ENCODE data around the gene RGL1.

GRCh38 chr1:183806675-183807074 lies 1.8 kb downstream of the RGL1 start:
- TF ChIP-seq, protein P1, sequence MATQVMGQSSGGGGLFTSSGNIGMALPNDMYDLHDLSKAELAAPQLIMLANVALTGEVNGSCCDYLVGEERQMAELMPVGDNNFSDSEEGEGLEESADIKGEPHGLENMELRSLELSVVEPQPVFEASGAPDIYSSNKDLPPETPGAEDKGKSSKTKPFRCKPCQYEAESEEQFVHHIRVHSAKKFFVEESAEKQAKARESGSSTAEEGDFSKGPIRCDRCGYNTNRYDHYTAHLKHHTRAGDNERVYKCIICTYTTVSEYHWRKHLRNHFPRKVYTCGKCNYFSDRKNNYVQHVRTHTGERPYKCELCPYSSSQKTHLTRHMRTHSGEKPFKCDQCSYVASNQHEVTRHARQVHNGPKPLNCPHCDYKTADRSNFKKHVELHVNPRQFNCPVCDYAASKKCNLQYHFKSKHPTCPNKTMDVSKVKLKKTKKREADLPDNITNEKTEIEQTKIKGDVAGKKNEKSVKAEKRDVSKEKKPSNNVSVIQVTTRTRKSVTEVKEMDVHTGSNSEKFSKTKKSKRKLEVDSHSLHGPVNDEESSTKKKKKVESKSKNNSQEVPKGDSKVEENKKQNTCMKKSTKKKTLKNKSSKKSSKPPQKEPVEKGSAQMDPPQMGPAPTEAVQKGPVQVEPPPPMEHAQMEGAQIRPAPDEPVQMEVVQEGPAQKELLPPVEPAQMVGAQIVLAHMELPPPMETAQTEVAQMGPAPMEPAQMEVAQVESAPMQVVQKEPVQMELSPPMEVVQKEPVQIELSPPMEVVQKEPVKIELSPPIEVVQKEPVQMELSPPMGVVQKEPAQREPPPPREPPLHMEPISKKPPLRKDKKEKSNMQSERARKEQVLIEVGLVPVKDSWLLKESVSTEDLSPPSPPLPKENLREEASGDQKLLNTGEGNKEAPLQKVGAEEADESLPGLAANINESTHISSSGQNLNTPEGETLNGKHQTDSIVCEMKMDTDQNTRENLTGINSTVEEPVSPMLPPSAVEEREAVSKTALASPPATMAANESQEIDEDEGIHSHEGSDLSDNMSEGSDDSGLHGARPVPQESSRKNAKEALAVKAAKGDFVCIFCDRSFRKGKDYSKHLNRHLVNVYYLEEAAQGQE (IDR thresholded peaks at IDR 0.05; ENCODE audit: borderline replicate concordance), result no peak
- TF ChIP-seq, protein P1 (CRISPR knock-in tag; IDR thresholded peaks at IDR 0.05; ENCODE audit: low read depth), result no peak
- no peak for TF ChIP-seq IRF1 (CRISPR knock-in tag; IDR thresholded peaks at IDR 0.05; ENCODE audit: borderline replicate concordance)
- no peak for TF ChIP-seq CREB1 (IDR thresholded peaks at IDR 0.05)
- TF ChIP-seq CREB1 (CRISPR knock-in tag; IDR thresholded peaks at IDR 0.05), result no peak
- no peak for TF ChIP-seq ZC3H11A (IDR thresholded peaks at IDR 0.05; ENCODE audit: low read depth, low read length)
- TF ChIP-seq NR2F6 (CRISPR knock-in tag; IDR thresholded peaks at IDR 0.05), result no peak
- TF ChIP-seq ZNF274 (IDR thresholded peaks at IDR 0.05; ENCODE audit: borderline replicate concordance, low read depth, low read length), result no peak
- TF ChIP-seq CTCF (IDR thresholded peaks at IDR 0.05 in 2 of 3, conservative IDR thresholded peaks at IDR 0.05 in 1 of 3; ENCODE audit: insufficient read depth in 2 of 3, low read depth in 1 of 3, low read length in 3 of 3), result no peak

Data from K562 (cell line).